GM23338 (cell line): ENCODE data around the gene TPRKB.
"Not testable (repeated sequence)": the region's sequence is repeated elsewhere in the genome, so short reads cannot be mapped to it uniquely, and the experiment has no call there.

Experiments used
- CREB1 ChIP-seq: fragments of 250-450 bp; sonication (Bioruptor Pico); IDR thresholded peaks from 2 replicates; pipeline ENCODE4 v1.5.0; 2020; ENCODE audit warnings: low read depth, mild to moderate bottlenecking, moderate library complexity
- EZH2 ChIP-seq: fragments of 200-600 bp; sonication (generic); IDR thresholded peaks from one replicate; pipeline ENCODE4 v1.8.0; 2017; ENCODE audit warnings: antibody characterized with exemption, mild to moderate bottlenecking, low read depth; ENCODE audit not compliant: unreplicated experiment
- EZH2phosphoT487 ChIP-seq: fragments of 200-600 bp; sonication (generic); IDR thresholded peaks from one replicate; pipeline ENCODE4 v1.8.1; 2018; ENCODE audit warnings: antibody characterized with exemption; ENCODE audit not compliant: unreplicated experiment
- JUNB ChIP-seq: IDR thresholded peaks from one replicate; pipeline ENCODE4 v1.6.1; 2016; ENCODE audit warnings: antibody characterized with exemption; ENCODE audit not compliant: unreplicated experiment
- NANOG ChIP-seq: IDR thresholded peaks from 2 replicates; pipeline ENCODE4 v1.6.1; 2016; ENCODE audit warnings: antibody characterized with exemption, borderline replicate concordance
- POLR2AphosphoS5 ChIP-seq: IDR thresholded peaks from 2 replicates; pipeline ENCODE4 v1.6.1; 2016; ENCODE audit warnings: antibody characterized with exemption, low read depth
- ZNF114 ChIP-seq: fragments of 250-450 bp; sonication (Bioruptor Pico); IDR thresholded peaks from 2 replicates; pipeline ENCODE4 v1.5.0; 2020; ENCODE audit warnings: mild to moderate bottlenecking, moderate library complexity
- ZNF331 ChIP-seq: fragments of 250-450 bp; sonication (Bioruptor Pico); IDR thresholded peaks from 2 replicates; pipeline ENCODE4 v1.5.0; 2020; ENCODE audit warnings: low read depth, mild to moderate bottlenecking, moderate library complexity
- TF ChIP-seq, protein P1 (sequence below), 2 experiments: fragments of 200-600 bp in 1 of 2; sonication (generic) in 1 of 2; conservative IDR thresholded peaks; 2 replicates each; pipeline versions ENCODE4 v1.5.1 to v1.6.1; 2016 to 2017; ENCODE audit warnings: antibody characterized with exemption in 2 of 2, low read depth in 2 of 2, mild to moderate bottlenecking in 2 of 2, moderate library complexity in 1 of 2
- TF ChIP-seq, protein P2 (sequence below): IDR thresholded peaks from one replicate; pipeline ENCODE4 v1.6.1; 2018; ENCODE audit warnings: antibody characterized with exemption; ENCODE audit not compliant: unreplicated experiment
- TF ChIP-seq, protein P3 (sequence below): IDR thresholded peaks from 2 replicates; pipeline ENCODE4 v1.6.1; 2016; ENCODE audit warnings: antibody characterized with exemption
- TF ChIP-seq, protein P4 (sequence below): fragments of 250-450 bp; sonication (Bioruptor Pico); IDR thresholded peaks from 2 replicates; pipeline ENCODE4 v1.5.0; 2020; ENCODE audit warnings: mild to moderate bottlenecking, moderate library complexity

DNA sequence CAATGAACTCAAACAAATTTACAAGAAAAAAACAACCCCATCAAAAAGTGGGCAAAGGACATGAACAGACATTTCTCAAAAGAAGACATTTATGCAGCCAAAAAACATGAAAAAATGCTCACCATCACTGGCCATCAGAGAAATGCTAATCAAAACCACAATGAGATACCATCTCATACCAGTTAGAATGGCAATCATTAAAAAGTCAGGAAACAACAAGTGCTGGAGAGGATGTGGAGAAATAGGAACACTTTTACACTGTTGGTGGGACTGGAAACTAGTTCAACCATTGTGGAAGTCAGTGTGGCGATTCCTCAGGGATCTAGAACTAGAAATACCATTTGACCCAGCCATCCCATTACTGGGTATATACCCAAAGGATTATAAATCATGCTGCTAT lies 10.5 kb downstream of the TPRKB start:
- TF ChIP-seq, protein P1, sequence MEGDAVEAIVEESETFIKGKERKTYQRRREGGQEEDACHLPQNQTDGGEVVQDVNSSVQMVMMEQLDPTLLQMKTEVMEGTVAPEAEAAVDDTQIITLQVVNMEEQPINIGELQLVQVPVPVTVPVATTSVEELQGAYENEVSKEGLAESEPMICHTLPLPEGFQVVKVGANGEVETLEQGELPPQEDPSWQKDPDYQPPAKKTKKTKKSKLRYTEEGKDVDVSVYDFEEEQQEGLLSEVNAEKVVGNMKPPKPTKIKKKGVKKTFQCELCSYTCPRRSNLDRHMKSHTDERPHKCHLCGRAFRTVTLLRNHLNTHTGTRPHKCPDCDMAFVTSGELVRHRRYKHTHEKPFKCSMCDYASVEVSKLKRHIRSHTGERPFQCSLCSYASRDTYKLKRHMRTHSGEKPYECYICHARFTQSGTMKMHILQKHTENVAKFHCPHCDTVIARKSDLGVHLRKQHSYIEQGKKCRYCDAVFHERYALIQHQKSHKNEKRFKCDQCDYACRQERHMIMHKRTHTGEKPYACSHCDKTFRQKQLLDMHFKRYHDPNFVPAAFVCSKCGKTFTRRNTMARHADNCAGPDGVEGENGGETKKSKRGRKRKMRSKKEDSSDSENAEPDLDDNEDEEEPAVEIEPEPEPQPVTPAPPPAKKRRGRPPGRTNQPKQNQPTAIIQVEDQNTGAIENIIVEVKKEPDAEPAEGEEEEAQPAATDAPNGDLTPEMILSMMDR (conservative IDR thresholded peaks at IDR 0.05; ENCODE audit: low read depth in 2 of 2), result not testable (repeated sequence)
- TF ChIP-seq EZH2phosphoT487; POLR2AphosphoS5; EZH2; CREB1; NANOG; JUNB; ZNF114 (CRISPR knock-in tag); ZNF331: not testable (repeated sequence)
- TF ChIP-seq, protein P2, sequence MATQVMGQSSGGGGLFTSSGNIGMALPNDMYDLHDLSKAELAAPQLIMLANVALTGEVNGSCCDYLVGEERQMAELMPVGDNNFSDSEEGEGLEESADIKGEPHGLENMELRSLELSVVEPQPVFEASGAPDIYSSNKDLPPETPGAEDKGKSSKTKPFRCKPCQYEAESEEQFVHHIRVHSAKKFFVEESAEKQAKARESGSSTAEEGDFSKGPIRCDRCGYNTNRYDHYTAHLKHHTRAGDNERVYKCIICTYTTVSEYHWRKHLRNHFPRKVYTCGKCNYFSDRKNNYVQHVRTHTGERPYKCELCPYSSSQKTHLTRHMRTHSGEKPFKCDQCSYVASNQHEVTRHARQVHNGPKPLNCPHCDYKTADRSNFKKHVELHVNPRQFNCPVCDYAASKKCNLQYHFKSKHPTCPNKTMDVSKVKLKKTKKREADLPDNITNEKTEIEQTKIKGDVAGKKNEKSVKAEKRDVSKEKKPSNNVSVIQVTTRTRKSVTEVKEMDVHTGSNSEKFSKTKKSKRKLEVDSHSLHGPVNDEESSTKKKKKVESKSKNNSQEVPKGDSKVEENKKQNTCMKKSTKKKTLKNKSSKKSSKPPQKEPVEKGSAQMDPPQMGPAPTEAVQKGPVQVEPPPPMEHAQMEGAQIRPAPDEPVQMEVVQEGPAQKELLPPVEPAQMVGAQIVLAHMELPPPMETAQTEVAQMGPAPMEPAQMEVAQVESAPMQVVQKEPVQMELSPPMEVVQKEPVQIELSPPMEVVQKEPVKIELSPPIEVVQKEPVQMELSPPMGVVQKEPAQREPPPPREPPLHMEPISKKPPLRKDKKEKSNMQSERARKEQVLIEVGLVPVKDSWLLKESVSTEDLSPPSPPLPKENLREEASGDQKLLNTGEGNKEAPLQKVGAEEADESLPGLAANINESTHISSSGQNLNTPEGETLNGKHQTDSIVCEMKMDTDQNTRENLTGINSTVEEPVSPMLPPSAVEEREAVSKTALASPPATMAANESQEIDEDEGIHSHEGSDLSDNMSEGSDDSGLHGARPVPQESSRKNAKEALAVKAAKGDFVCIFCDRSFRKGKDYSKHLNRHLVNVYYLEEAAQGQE, result not testable (repeated sequence)
- TF ChIP-seq, protein P3, sequence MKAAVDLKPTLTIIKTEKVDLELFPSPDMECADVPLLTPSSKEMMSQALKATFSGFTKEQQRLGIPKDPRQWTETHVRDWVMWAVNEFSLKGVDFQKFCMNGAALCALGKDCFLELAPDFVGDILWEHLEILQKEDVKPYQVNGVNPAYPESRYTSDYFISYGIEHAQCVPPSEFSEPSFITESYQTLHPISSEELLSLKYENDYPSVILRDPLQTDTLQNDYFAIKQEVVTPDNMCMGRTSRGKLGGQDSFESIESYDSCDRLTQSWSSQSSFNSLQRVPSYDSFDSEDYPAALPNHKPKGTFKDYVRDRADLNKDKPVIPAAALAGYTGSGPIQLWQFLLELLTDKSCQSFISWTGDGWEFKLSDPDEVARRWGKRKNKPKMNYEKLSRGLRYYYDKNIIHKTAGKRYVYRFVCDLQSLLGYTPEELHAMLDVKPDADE, result not testable (repeated sequence)
- TF ChIP-seq, protein P4, sequence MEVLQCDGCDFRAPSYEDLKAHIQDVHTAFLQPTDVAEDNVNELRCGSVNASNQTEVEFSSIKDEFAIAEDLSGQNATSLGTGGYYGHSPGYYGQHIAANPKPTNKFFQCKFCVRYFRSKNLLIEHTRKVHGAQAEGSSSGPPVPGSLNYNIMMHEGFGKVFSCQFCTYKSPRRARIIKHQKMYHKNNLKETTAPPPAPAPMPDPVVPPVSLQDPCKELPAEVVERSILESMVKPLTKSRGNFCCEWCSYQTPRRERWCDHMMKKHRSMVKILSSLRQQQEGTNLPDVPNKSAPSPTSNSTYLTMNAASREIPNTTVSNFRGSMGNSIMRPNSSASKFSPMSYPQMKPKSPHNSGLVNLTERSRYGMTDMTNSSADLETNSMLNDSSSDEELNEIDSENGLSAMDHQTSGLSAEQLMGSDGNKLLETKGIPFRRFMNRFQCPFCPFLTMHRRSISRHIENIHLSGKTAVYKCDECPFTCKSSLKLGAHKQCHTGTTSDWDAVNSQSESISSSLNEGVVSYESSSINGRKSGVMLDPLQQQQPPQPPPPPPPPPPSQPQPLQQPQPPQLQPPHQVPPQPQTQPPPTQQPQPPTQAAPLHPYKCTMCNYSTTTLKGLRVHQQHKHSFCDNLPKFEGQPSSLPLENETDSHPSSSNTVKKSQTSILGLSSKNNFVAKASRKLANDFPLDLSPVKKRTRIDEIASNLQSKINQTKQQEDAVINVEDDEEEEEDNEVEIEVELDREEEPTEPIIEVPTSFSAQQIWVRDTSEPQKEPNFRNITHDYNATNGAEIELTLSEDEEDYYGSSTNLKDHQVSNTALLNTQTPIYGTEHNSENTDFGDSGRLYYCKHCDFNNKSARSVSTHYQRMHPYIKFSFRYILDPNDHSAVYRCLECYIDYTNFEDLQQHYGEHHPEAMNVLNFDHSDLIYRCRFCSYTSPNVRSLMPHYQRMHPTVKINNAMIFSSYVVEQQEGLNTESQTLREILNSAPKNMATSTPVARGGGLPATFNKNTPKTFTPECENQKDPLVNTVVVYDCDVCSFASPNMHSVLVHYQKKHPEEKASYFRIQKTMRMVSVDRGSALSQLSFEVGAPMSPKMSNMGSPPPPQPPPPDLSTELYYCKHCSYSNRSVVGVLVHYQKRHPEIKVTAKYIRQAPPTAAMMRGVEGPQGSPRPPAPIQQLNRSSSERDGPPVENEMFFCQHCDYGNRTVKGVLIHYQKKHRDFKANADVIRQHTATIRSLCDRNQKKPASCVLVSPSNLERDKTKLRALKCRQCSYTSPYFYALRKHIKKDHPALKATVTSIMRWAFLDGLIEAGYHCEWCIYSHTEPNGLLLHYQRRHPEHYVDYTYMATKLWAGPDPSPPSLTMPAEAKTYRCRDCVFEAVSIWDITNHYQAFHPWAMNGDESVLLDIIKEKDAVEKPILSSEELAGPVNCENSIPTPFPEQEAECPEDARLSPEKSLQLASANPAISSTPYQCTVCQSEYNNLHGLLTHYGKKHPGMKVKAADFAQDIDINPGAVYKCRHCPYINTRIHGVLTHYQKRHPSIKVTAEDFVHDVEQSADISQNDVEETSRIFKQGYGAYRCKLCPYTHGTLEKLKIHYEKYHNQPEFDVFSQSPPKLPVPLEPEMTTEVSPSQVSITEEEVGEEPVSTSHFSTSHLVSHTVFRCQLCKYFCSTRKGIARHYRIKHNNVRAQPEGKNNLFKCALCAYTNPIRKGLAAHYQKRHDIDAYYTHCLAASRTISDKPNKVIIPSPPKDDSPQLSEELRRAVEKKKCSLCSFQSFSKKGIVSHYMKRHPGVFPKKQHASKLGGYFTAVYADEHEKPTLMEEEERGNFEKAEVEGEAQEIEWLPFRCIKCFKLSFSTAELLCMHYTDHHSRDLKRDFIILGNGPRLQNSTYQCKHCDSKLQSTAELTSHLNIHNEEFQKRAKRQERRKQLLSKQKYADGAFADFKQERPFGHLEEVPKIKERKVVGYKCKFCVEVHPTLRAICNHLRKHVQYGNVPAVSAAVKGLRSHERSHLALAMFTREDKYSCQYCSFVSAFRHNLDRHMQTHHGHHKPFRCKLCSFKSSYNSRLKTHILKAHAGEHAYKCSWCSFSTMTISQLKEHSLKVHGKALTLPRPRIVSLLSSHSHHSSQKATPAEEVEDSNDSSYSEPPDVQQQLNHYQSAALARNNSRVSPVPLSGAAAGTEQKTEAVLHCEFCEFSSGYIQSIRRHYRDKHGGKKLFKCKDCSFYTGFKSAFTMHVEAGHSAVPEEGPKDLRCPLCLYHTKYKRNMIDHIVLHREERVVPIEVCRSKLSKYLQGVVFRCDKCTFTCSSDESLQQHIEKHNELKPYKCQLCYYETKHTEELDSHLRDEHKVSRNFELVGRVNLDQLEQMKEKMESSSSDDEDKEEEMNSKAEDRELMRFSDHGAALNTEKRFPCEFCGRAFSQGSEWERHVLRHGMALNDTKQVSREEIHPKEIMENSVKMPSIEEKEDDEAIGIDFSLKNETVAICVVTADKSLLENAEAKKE (CRISPR knock-in tag), result not testable (repeated sequence)
